C4-2B (cell line): Measurements from ENCODE around the gene RAB36.

Experiments
- ZFX ChIP-seq: fragments of 450-650 bp; IDR thresholded peaks from 2 replicates; pipeline ENCODE4 v1.6.1; 2017
- TF ChIP-seq, protein P1 (sequence below): fragments of 450-650 bp; conservative IDR thresholded peaks from 2 replicates; pipeline ENCODE4 v1.5.1; 2017; ENCODE audit warnings: mild to moderate bottlenecking

DNA sequence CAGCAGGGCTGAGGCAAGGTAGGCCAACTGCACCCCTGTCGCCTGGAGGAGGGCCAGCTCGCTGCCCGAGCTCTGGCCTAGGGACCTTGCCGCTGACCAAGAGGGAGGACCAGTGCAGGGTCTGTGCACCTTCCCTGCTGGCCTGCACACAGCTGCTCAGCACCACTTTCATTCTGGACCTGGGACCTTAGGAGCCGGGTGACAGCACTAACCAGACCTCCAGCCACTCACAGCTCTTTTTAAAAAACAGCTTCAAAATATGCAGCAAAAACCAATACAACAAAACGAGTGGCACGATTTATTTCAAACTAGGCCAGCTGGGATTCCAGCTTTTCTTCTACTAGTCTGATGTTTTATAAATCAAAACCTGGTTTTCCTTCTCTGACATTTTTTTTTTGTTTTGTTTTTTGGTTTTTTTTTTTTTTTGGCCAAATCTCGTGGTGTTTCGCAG lies 21.4 kb upstream of the RAB36 start:
- TF ChIP-seq, protein P1, sequence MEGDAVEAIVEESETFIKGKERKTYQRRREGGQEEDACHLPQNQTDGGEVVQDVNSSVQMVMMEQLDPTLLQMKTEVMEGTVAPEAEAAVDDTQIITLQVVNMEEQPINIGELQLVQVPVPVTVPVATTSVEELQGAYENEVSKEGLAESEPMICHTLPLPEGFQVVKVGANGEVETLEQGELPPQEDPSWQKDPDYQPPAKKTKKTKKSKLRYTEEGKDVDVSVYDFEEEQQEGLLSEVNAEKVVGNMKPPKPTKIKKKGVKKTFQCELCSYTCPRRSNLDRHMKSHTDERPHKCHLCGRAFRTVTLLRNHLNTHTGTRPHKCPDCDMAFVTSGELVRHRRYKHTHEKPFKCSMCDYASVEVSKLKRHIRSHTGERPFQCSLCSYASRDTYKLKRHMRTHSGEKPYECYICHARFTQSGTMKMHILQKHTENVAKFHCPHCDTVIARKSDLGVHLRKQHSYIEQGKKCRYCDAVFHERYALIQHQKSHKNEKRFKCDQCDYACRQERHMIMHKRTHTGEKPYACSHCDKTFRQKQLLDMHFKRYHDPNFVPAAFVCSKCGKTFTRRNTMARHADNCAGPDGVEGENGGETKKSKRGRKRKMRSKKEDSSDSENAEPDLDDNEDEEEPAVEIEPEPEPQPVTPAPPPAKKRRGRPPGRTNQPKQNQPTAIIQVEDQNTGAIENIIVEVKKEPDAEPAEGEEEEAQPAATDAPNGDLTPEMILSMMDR: no peak
- TF ChIP-seq ZFX: no peak
